HepG2 (cell line): ENCODE results near the gene AMDHD1. TPM values are rescaled to one million over a fixed set of nuclear protein-coding genes. Genes with fewer than 3 reads are reported as not detected.

Experiments used
- ATAC-seq: fragments of 200-7000 bp; cut with Tn5 transposase; 3 replicates; pipeline ENCODE4 v1.9.1; 2020; ENCODE audit warnings: mild to moderate bottlenecking, moderate library complexity
- BruUV-seq: library from RNA; stranded (reverse); fragments of 400-500 nt; replicated peaks from 2 replicates; lab custom pipeline; 2021; lab: Mats Ljungman, UMichigan
- CTCF ChIA-PET: fragments of 300-600 bp; formaldehyde crosslinking; extraction: SDS; loops from one replicate; lab custom pipeline; 2021; ENCODE audit warnings: low total read pairs, inconsistent platforms, low intra/inter-chr PET ratio; lab: Yijun Ruan, JAX
- POLR2A ChIA-PET: fragments of 350-600 bp; sonication (Branson Sonifier 250); formaldehyde crosslinking; loops from one replicate; lab custom pipeline; 2020; ENCODE audit warnings: antibody characterized with exemption, inconsistent platforms; lab: Yijun Ruan, JAX
- DNase-seq: peaks from one replicate; pipeline ENCODE4 v3.0.0-alpha.2; 2015; ENCODE audit warnings: low spot score
- FAIRE-seq: peaks from 3 replicates; lab custom pipeline; 2011; peaks lifted over from hg19 to GRCh38; lab: Jason Lieb, UNC
- H2AFZ ChIP-seq: one replicate; pipeline ENCODE4 v1.6.1; 2011; ENCODE audit warnings: low read length, inconsistent platforms
- H3K27ac ChIP-seq: fragments of 300-600 bp; 3 replicates; pipeline ENCODE4 v1.8.0; 2011; ENCODE audit warnings: mixed run types, mild to moderate bottlenecking, mixed read lengths, low read length, inconsistent platforms; ENCODE audit not compliant: insufficient read depth; ENCODE audit errors: extremely low read length
- H3K27me3 ChIP-seq, 2 experiments: fragments of 200-600 bp in 1 of 2; 2 replicates in 1 of 2; 3 replicates in 1 of 2; pipeline versions ENCODE4 v1.6.0 to v1.8.0; 2011; ENCODE audit warnings: low read length in 2 of 2, mild to moderate bottlenecking in 2 of 2, moderate library complexity in 2 of 2, inconsistent platforms in 1 of 2; ENCODE audit not compliant: insufficient read depth in 2 of 2, control insufficient read depth in 1 of 2
- H3K36me3 ChIP-seq, 2 experiments: fragments of 200-600 bp in 1 of 2; replicated peaks in 1 of 2; 2 replicates in 1 of 2; 3 replicates in 1 of 2; pipeline versions ENCODE4 v1.5.1 to v1.8.0; 2011; ENCODE audit warnings: low read length in 2 of 2, inconsistent platforms in 1 of 2; ENCODE audit not compliant: insufficient read depth in 2 of 2, control insufficient read depth in 1 of 2
- H3K4me1 ChIP-seq: 2 replicates; pipeline ENCODE4 v1.5.1; 2012; ENCODE audit warnings: low read length, inconsistent platforms; ENCODE audit not compliant: insufficient read depth
- H3K4me2 ChIP-seq: 2 replicates; pipeline ENCODE4 v1.6.0; 2011; ENCODE audit warnings: low read depth, low read length, inconsistent platforms
- H3K4me3 ChIP-seq, 3 experiments: fragments of 200-600 bp in 1 of 3; sonication (generic), shearing (Covaris generic) in 1 of 3; replicated peaks in 1 of 3; 2 replicates each; pipeline ENCODE4 v1.5.1; 2011 to 2016; ENCODE audit warnings: low read length in 3 of 3, inconsistent platforms in 2 of 3, low read depth in 2 of 3, mild to moderate bottlenecking in 2 of 3, control low read depth in 1 of 3, mixed read lengths in 1 of 3; ENCODE audit not compliant: insufficient read depth in 1 of 3
- H3K79me2 ChIP-seq: one replicate; pipeline ENCODE4 v1.6.1; 2011; ENCODE audit warnings: low read length, inconsistent platforms; ENCODE audit not compliant: insufficient read depth
- H3K9ac ChIP-seq: 2 replicates; pipeline ENCODE4 v1.6.0; 2011; ENCODE audit warnings: mild to moderate bottlenecking, low read depth, low read length, inconsistent platforms; ENCODE audit not compliant: insufficient read depth
- H3K9me3 ChIP-seq: 2 replicates; pipeline ENCODE4 v1.5.1; 2012; ENCODE audit warnings: mild to moderate bottlenecking, low read length
- H4K20me1 ChIP-seq: 2 replicates; pipeline ENCODE4 v1.6.0; 2011; ENCODE audit warnings: inconsistent platforms, mild to moderate bottlenecking, low read length, moderate library complexity; ENCODE audit not compliant: insufficient read depth
- ATAD3A ChIP-seq: sonication (generic); formaldehyde crosslinking; IDR thresholded peaks from 2 replicates; pipeline ENCODE4 v1.4.0; 2020; ENCODE audit warnings: missing genetic modification reagents
- GTF2F1 ChIP-seq: fragments of 150-350 bp; IDR thresholded peaks from 2 replicates; pipeline ENCODE4 v1.6.1; 2014; ENCODE audit warnings: low read length
- KLF16 ChIP-seq, 2 experiments: sonication (generic) in 1 of 2; formaldehyde crosslinking in 1 of 2; IDR thresholded peaks; 2 replicates each; pipeline versions ENCODE4 v1.6.1 to v1.8.0; 2016 to 2023; ENCODE audit warnings: missing genetic modification reagents in 2 of 2, missing compliant biosample characterization in 1 of 2
- MATR3 ChIP-seq: sonication (generic); formaldehyde crosslinking; IDR thresholded peaks from 2 replicates; pipeline ENCODE4 v1.4.0; 2020; ENCODE audit warnings: missing genetic modification reagents
- MTF2 ChIP-seq: sonication (generic); formaldehyde crosslinking; IDR thresholded peaks from 2 replicates; pipeline ENCODE4 v1.5.0; 2020; ENCODE audit warnings: missing genetic modification reagents, borderline replicate concordance
- NFIB ChIP-seq: sonication (generic); formaldehyde crosslinking; IDR thresholded peaks from 2 replicates; pipeline ENCODE4 v1.9.0; 2021; ENCODE audit warnings: missing genetic modification reagents, mild to moderate bottlenecking, borderline replicate concordance
- SAP130 ChIP-seq: IDR thresholded peaks from 2 replicates; pipeline ENCODE4 v1.6.1; 2016; ENCODE audit warnings: low read depth
- THYN1 ChIP-seq: sonication (generic); formaldehyde crosslinking; IDR thresholded peaks from 2 replicates; pipeline ENCODE4 v1.8.1; 2023; ENCODE audit warnings: low read depth, mild to moderate bottlenecking, moderate library complexity, missing genetic modification reagents, borderline replicate concordance
- ZBED4 ChIP-seq: sonication (generic); formaldehyde crosslinking; IDR thresholded peaks from 2 replicates; pipeline ENCODE4 v1.4.0; 2020; ENCODE audit warnings: missing genetic modification reagents, borderline replicate concordance
- ZNF432 ChIP-seq: sonication (generic); formaldehyde crosslinking; IDR thresholded peaks from 2 replicates; pipeline ENCODE4 v1.5.0; 2020; ENCODE audit warnings: missing genetic modification reagents, mild to moderate bottlenecking, borderline replicate concordance
- ZNF691 ChIP-seq: sonication (generic); formaldehyde crosslinking; IDR thresholded peaks from 2 replicates; pipeline ENCODE4 v1.4.0; 2020; ENCODE audit warnings: missing genetic modification reagents, low read depth, mild to moderate bottlenecking, borderline replicate concordance
- ZNF772 ChIP-seq: sonication (generic); formaldehyde crosslinking; IDR thresholded peaks from 2 replicates; pipeline ENCODE4 v1.5.0; 2020; ENCODE audit warnings: mild to moderate bottlenecking, missing genetic modification reagents
- ZSCAN31 ChIP-seq: sonication (generic); formaldehyde crosslinking; IDR thresholded peaks from 2 replicates; pipeline ENCODE4 v1.5.0; 2020; ENCODE audit warnings: low read depth, mild to moderate bottlenecking, missing genetic modification reagents
- WGBS: methylation state at CpG from one replicate; pipeline ENCODE4 v1.1.6; 2017; ENCODE audit warnings: low lambda C conversion rate; 5-methylcytosine and 5-hydroxymethylcytosine counted together
- in situ Hi-C: cut with HindIII; loops from 2 replicates; pipeline ENCODE4 v1.10.0; 2017; ENCODE audit warnings: low pct_unique_long_range_greater_than_20kb; ENCODE audit not compliant: extremely low pct_ligation_motif_present
- intact Hi-C: fragments of 100-400 bp; cut with micrococcal nuclease; formaldehyde crosslinking; loops from one replicate; pipeline ENCODE4 v1.10.0; 2022; ENCODE audit not compliant: unreplicated experiment
- polyA plus RNA-seq, 8 experiments: library from polyadenylated mRNA; depleted of rRNA in 3 of 8; stranded (reverse) in 7 of 8; unstranded in 1 of 8; fragments of >200 nt; fragmentation: Illumina TruSeq in 4 of 8; extraction: Trizol in 4 of 8; gene quantifications; 2 replicates each; pipeline versions ENCODE4 v1.2.1 to v1.2.3, GENCODE V29; 2011 to 2016; ENCODE audit warnings: low read depth in 4 of 8, missing spikeins in 1 of 8, mixed read lengths in 1 of 8; ENCODE audit not compliant: insufficient read depth in 1 of 8
- total RNA-seq, 5 experiments: library from RNA; depleted of rRNA; stranded (reverse); fragments of >200 nt; fragmentation: Illumina TruSeq; extraction: Trizol; gene quantifications; 2 replicates each; pipeline ENCODE4 v1.2.3, GENCODE V29; 2016; ENCODE audit warnings: low read depth in 1 of 5
- TF ChIP-seq, protein P1 (sequence below): sonication (generic); formaldehyde crosslinking; IDR thresholded peaks from 2 replicates; pipeline ENCODE4 v1.8.0; 2022; ENCODE audit warnings: mild to moderate bottlenecking, missing genetic modification reagents; ENCODE audit not compliant: insufficient replicate concordance
- TF ChIP-seq, protein P2 (sequence below): sonication (generic); formaldehyde crosslinking; IDR thresholded peaks from 2 replicates; pipeline ENCODE4 v1.4.0; 2020; ENCODE audit warnings: missing genetic modification reagents

Gene AMDHD1
- total and polyA plus RNA-seq, 2 of the 13 experiments (the other 11 are each of a cell fraction or from before 2014, with no cell fraction given): 6.5 to 29.6 TPM

DNA sequence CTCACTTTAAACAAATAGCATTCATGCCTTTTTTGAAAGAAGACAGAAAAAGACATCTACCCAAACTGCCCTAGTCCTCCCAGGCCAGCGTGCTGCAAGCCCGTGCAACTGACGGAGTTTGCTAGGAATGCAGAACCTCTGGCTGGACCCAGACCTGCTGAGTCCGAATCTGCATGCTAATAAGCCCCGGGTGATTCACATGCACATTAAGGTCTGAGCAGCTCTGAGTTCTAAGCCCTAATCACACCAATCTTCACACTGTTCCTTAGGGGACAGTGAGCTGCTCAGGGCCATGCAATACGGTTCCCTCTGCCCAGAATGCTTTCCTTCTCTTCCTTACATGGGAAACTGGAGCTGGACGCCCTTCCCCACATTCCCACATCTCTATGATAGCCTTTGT, 27.8 kb downstream of the AMDHD1 start:
- H3K36me3 ChIP-seq: no peaks in the 10 kb centered on the region
- H3K9me3 ChIP-seq: no peaks in the 10 kb centered on the region
- peaks cover 66% of the 10 kb centered on the region for H3K4me1 ChIP-seq
- ChIA-PET POLR2A (interaction anchor here (1.8 to 2.6 kb wide), 2 partner anchors 25 to 28 kb away, joined by 8 to 9 read pairs; partner anchors contain the start of genes AMDHD1, CCDC38 and HAL), CTCF (no interaction called here)
- DNase-seq: no peak
- H3K27ac ChIP-seq: no peak overlapping the region
- H3K4me3 ChIP-seq: no peak overlapping the region
- WGBS: 95% methylated on average over 7 of the region's 7 CpGs
- no peaks in the 10 kb centered on the region for H3K79me2 ChIP-seq
- H4K20me1 ChIP-seq: no peaks in the 10 kb centered on the region
- no peak for ATAC-seq
- H3K9ac ChIP-seq: no peak overlapping the region
- intact Hi-C loops: no loop called here
- H3K4me2 ChIP-seq: no peak overlapping the region
- no TSS peak for BruUV-seq
- FAIRE-seq: no peak
- in situ Hi-C loops: no loop called here
- H3K27me3 ChIP-seq: no peaks in the 10 kb centered on the region
- H2AFZ ChIP-seq: no peak overlapping the region
- no peak for TF ChIP-seq KLF16 (CRISPR knock-in tag; IDR thresholded peaks at IDR 0.05)
- no peak for TF ChIP-seq ZNF772 (CRISPR knock-in tag)
- no peak for TF ChIP-seq ZNF691 (CRISPR knock-in tag)
- TF ChIP-seq, protein P1, sequence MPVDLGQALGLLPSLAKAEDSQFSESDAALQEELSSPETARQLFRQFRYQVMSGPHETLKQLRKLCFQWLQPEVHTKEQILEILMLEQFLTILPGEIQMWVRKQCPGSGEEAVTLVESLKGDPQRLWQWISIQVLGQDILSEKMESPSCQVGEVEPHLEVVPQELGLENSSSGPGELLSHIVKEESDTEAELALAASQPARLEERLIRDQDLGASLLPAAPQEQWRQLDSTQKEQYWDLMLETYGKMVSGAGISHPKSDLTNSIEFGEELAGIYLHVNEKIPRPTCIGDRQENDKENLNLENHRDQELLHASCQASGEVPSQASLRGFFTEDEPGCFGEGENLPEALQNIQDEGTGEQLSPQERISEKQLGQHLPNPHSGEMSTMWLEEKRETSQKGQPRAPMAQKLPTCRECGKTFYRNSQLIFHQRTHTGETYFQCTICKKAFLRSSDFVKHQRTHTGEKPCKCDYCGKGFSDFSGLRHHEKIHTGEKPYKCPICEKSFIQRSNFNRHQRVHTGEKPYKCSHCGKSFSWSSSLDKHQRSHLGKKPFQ (CRISPR knock-in tag): no peak
- TF ChIP-seq, protein P2, sequence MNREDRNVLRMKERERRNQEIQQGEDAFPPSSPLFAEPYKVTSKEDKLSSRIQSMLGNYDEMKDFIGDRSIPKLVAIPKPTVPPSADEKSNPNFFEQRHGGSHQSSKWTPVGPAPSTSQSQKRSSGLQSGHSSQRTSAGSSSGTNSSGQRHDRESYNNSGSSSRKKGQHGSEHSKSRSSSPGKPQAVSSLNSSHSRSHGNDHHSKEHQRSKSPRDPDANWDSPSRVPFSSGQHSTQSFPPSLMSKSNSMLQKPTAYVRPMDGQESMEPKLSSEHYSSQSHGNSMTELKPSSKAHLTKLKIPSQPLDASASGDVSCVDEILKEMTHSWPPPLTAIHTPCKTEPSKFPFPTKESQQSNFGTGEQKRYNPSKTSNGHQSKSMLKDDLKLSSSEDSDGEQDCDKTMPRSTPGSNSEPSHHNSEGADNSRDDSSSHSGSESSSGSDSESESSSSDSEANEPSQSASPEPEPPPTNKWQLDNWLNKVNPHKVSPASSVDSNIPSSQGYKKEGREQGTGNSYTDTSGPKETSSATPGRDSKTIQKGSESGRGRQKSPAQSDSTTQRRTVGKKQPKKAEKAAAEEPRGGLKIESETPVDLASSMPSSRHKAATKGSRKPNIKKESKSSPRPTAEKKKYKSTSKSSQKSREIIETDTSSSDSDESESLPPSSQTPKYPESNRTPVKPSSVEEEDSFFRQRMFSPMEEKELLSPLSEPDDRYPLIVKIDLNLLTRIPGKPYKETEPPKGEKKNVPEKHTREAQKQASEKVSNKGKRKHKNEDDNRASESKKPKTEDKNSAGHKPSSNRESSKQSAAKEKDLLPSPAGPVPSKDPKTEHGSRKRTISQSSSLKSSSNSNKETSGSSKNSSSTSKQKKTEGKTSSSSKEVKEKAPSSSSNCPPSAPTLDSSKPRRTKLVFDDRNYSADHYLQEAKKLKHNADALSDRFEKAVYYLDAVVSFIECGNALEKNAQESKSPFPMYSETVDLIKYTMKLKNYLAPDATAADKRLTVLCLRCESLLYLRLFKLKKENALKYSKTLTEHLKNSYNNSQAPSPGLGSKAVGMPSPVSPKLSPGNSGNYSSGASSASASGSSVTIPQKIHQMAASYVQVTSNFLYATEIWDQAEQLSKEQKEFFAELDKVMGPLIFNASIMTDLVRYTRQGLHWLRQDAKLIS: no peak
- TF ChIP-seq NFIB: no peak
- no peak for TF ChIP-seq MTF2 (CRISPR knock-in tag)
- TF ChIP-seq ATAD3A: no peak
- TF ChIP-seq GTF2F1: no peak
- TF ChIP-seq THYN1 (CRISPR knock-in tag): no peak
- no peak for TF ChIP-seq ZNF432 (CRISPR knock-in tag)
- no peak for TF ChIP-seq ZSCAN31 (CRISPR knock-in tag)
- TF ChIP-seq MATR3 (CRISPR knock-in tag): no peak
- no peak for TF ChIP-seq SAP130 (CRISPR knock-in tag)
- TF ChIP-seq ZBED4 (CRISPR knock-in tag): no peak
